Spleen (tissue), 7 donors: Measurements from ENCODE around the gene DDAH1.

Source experiments
- POLR2A ChIP-seq, 3 donors: fragments of 450-650 bp; IDR thresholded peaks; one replicate each; pipeline ENCODE4 v1.5.1; 2017; ENCODE audit warnings: antibody characterized with exemption in 3 of 3, mild to moderate bottlenecking in 1 of 3
- POLR2AphosphoS5 ChIP-seq, 3 donors: sonication (generic); formaldehyde crosslinking; IDR thresholded peaks; one replicate each; pipeline ENCODE4 v1.5.1; 2017; ENCODE audit warnings: antibody characterized with exemption in 3 of 3
- TF ChIP-seq, protein P1 (sequence below), 11 experiments: fragments of 200-600 bp in 7 of 11; fragments of 450-650 bp in 4 of 11; sonication (generic) in 4 of 11; IDR thresholded peaks in 8 of 11; conservative IDR thresholded peaks in 3 of 11; 1 replicate in 7 of 11; 2 replicates in 4 of 11; pipeline versions ENCODE4 v1.4.0 to v1.8.0; 2016 to 2021; ENCODE audit warnings: antibody characterized with exemption in 11 of 11, inconsistent platforms in 4 of 11, mild to moderate bottlenecking in 1 of 11
- donor health status: DM: no; HTN: no; CAD: no; lungs with moderate emphysema.
- donor health status: DM: no; HTN: no; CAD: no.
- donor health status: DM: no; HTN: no; CAD: no.

DNA sequence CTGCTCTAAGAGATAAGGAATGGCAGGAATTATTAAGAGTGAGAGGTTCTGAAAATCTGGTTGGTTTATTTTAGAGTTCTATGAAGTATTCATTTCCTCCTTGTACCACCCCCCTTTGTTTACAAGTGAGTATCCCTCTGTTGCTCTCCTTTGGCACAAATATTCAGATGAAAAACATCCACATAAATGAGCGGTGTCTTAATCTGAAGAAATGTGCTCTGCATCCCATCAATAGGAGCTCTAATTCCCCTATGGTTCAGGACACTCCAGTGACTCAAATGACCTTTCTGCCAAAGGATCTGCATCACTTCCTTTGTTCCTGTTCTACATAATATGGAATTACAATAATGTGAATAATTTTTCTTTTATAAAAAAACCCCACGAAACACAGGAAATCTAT is 16.6 kb downstream of the DDAH1 start:
- TF ChIP-seq, protein P1, sequence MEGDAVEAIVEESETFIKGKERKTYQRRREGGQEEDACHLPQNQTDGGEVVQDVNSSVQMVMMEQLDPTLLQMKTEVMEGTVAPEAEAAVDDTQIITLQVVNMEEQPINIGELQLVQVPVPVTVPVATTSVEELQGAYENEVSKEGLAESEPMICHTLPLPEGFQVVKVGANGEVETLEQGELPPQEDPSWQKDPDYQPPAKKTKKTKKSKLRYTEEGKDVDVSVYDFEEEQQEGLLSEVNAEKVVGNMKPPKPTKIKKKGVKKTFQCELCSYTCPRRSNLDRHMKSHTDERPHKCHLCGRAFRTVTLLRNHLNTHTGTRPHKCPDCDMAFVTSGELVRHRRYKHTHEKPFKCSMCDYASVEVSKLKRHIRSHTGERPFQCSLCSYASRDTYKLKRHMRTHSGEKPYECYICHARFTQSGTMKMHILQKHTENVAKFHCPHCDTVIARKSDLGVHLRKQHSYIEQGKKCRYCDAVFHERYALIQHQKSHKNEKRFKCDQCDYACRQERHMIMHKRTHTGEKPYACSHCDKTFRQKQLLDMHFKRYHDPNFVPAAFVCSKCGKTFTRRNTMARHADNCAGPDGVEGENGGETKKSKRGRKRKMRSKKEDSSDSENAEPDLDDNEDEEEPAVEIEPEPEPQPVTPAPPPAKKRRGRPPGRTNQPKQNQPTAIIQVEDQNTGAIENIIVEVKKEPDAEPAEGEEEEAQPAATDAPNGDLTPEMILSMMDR (IDR thresholded peaks at IDR 0.05 in 8 of 11, conservative IDR thresholded peaks at IDR 0.05 in 3 of 11) = no peak
- TF ChIP-seq POLR2AphosphoS5 (IDR thresholded peaks at IDR 0.05) (peak in 1 of 3 donors; percentile 65), POLR2A (IDR thresholded peaks at IDR 0.05) (no peak)
